HG02938 (cell line): ENCODE measurements around the gene CD34.

Experiments used
- ATAC-seq: cut with Tn5 transposase; IDR thresholded peaks from one replicate; pipeline ENCODE4 v1.9.1; 2021; ENCODE audit warnings: mild to moderate bottlenecking, moderate library complexity; ENCODE audit not compliant: unreplicated experiment

The CD34 gene

GRCh38 chr1:207910591-207911354, at the start of gene CD34:
CD34 (minus strand) TSS chr1:207911125; CDS start chr1:207911080, 45 bp downstream.
- no peak for ATAC-seq

GRCh38 chr1:207960346-207960745, 49.4 kb upstream of the CD34 start:
- no peak for ATAC-seq

- no peak for ATAC-seq
Observed at GRCh38 chr1:207959910-207960309, 49.0 kb upstream of the CD34 start.

- ATAC-seq = no peak
Observed at GRCh38 chr1:207959141-207959825, 48.4 kb upstream of the CD34 start.

GRCh38 chr1:207958376-207959139, 47.6 kb upstream of the CD34 start:
- ATAC-seq = no peak

- no peak for ATAC-seq
Observed at GRCh38 chr1:207956986-207957385, 46.1 kb upstream of the CD34 start.

- ATAC-seq = no peak
Observed at GRCh38 chr1:207954104-207954503, 43.2 kb upstream of the CD34 start.

- ATAC-seq = no peak
Observed at GRCh38 chr1:207952617-207953542, 42.0 kb upstream of the CD34 start.

- no peak for ATAC-seq
Observed at GRCh38 chr1:207951652-207952051, 40.7 kb upstream of the CD34 start.

- ATAC-seq = no peak
Observed at GRCh38 chr1:207950750-207951149, 39.8 kb upstream of the CD34 start.

- no peak for ATAC-seq
Observed at GRCh38 chr1:207949571-207950195, 38.8 kb upstream of the CD34 start.

- no peak for ATAC-seq
Observed at GRCh38 chr1:207948536-207949250, 37.8 kb upstream of the CD34 start.

- ATAC-seq = no peak
Observed at GRCh38 chr1:207946756-207947155, 35.8 kb upstream of the CD34 start.

GRCh38 chr1:207944571-207944970, 33.6 kb upstream of the CD34 start:
- no peak for ATAC-seq

- ATAC-seq = peak; percentile 52
Observed at GRCh38 chr1:207942337-207942741, 31.4 kb upstream of the CD34 start.

- ATAC-seq = no peak
Observed at GRCh38 chr1:207941665-207942064, 30.7 kb upstream of the CD34 start.

GRCh38 chr1:207938016-207938415, 27.1 kb upstream of the CD34 start:
- ATAC-seq = no peak

- no peak for ATAC-seq
Observed at GRCh38 chr1:207937204-207937603, 26.3 kb upstream of the CD34 start.

- peak; percentile 98 for ATAC-seq
Observed at GRCh38 chr1:207935166-207935583, 24.2 kb upstream of the CD34 start.
